Lower lobe of right lung (tissue), 2 donors: ENCODE measurements around the gene PIGN. TPM values are rescaled to one million over a fixed set of nuclear protein-coding genes. Genes with fewer than 3 reads are reported as not detected.

Experiments
- ATAC-seq, 2 donors: fragments of 200-7000 bp; cut with Tn5 transposase; one replicate each; pipeline ENCODE4 v1.9.1; 2020 to 2022; ENCODE audit warnings: mild to moderate bottlenecking in 2 of 2, moderate library complexity in 2 of 2
- DNase-seq: peaks from one replicate; pipeline ENCODE4 v3.0.0-alpha.2; 2020
- H3K27ac ChIP-seq: fragments of 200-600 bp; one replicate; pipeline ENCODE4 v1.8.0; 2022
- H3K27me3 ChIP-seq: fragments of 200-600 bp; one replicate; pipeline ENCODE4 v1.8.0; 2022; ENCODE audit warnings: low read depth
- H3K36me3 ChIP-seq: fragments of 200-600 bp; one replicate; pipeline ENCODE4 v1.8.0; 2022; ENCODE audit warnings: mild to moderate bottlenecking
- H3K4me1 ChIP-seq: fragments of 200-600 bp; one replicate; pipeline ENCODE4 v1.8.0; 2022
- H3K4me3 ChIP-seq: fragments of 200-600 bp; one replicate; pipeline ENCODE4 v1.8.0; 2022; ENCODE audit warnings: mild to moderate bottlenecking
- H3K9me3 ChIP-seq: fragments of 200-600 bp; one replicate; pipeline ENCODE4 v1.8.0; 2022
- intact Hi-C: fragments of 100-400 bp; cut with DNase I; formaldehyde crosslinking; loops from one replicate; pipeline ENCODE4 v1.11.0; 2022
- total RNA-seq: library from RNA; stranded (reverse); fragmentation: NEBNext Ultra II Directional; extraction: Animal tissue kit (Norgen Biotek cat#: 25700); gene quantifications from one replicate; pipeline ENCODE4 v1.2.1, GENCODE V29; 2021
- TF ChIP-seq, protein P1 (sequence below): fragments of 200-600 bp; IDR thresholded peaks from one replicate; pipeline ENCODE4 v1.8.0; 2022; ENCODE audit warnings: antibody characterized with exemption, mild to moderate bottlenecking
- donor health status: DM: no; HTN: yes; CAD: no; lungs with severe emphysema.

PIGN gene
- total RNA-seq, 1 donor from 2014 or later = 25.9 TPM

DNA sequence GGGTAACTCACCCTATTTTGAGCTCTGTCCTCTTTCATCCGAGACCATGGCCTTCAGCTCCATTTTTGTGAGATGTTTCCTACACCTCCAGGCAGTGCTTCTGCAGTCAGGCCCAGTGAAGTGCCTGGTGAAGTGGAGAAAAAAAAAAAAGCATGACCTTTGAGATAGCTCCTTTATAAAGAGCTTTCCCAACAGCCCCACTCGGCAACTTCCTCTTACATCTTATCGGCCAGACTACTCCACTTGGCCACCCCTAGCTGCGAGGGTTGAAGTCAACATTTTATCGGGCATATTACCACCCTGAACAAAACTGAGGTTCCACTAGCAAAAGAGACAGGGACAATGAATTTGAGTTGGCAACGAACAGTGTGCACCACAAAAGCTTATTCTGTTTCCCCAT lies 169.2 kb downstream of the PIGN start:
- Histone ChIP-seq H3K27me3 (no peaks in the 10 kb centered on the region), H3K9me3 (no peaks in the 10 kb centered on the region), H3K4me1 (peaks cover 11% of the 10 kb centered on the region), H3K36me3 (no peaks in the 10 kb centered on the region), H3K4me3 (no peak overlapping the region), H3K27ac (peak overlapping the region; percentile 56)
- ATAC-seq = peak in 1 of 2 donors; percentile 49
- intact Hi-C loops = no loop called here
- DNase-seq = no peak
- TF ChIP-seq, protein P1, sequence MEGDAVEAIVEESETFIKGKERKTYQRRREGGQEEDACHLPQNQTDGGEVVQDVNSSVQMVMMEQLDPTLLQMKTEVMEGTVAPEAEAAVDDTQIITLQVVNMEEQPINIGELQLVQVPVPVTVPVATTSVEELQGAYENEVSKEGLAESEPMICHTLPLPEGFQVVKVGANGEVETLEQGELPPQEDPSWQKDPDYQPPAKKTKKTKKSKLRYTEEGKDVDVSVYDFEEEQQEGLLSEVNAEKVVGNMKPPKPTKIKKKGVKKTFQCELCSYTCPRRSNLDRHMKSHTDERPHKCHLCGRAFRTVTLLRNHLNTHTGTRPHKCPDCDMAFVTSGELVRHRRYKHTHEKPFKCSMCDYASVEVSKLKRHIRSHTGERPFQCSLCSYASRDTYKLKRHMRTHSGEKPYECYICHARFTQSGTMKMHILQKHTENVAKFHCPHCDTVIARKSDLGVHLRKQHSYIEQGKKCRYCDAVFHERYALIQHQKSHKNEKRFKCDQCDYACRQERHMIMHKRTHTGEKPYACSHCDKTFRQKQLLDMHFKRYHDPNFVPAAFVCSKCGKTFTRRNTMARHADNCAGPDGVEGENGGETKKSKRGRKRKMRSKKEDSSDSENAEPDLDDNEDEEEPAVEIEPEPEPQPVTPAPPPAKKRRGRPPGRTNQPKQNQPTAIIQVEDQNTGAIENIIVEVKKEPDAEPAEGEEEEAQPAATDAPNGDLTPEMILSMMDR = no peak

DNA sequence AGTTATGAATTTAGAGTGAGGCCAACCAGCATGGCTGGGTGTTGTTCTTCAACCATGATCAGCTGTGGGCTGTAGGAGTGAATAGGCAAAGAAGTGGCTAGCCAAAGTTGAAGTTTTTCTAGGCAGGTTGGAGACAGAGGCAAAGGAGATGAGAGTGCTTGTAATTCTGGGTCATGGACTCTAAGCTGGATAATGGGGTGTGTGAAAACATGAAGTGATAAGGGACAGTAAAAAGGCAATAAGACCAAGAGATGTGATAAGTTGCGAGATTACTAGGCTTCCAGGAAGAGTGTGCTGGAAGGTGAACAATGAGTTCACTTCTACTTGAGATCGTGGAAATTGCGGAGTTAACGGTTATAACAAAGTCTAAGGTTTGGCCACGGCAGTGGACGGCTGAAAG lies 175.4 kb downstream of the PIGN start:
- Histone ChIP-seq H3K4me3 (no peak overlapping the region), H3K36me3 (no peaks in the 10 kb centered on the region), H3K27ac (no peak overlapping the region), H3K4me1 (no peaks in the 10 kb centered on the region), H3K27me3 (no peaks in the 10 kb centered on the region), H3K9me3 (no peaks in the 10 kb centered on the region)
- TF ChIP-seq, protein P1 = no peak
- ATAC-seq = no peak
- DNase-seq = no peak
- intact Hi-C loops = no loop called here

GRCh38 chr18:62009521-62009920 lies 177.3 kb downstream of the PIGN start:
- DNase-seq = no peak
- H3K4me3 ChIP-seq = no peak overlapping the region
- intact Hi-C loops = no loop called here
- no peak for ATAC-seq
- TF ChIP-seq, protein P1 = no peak
- no peaks in the 10 kb centered on the region for H3K27me3 ChIP-seq
- peaks cover 4% of the 10 kb centered on the region for H3K9me3 ChIP-seq
- H3K27ac ChIP-seq = no peak overlapping the region
- no peaks in the 10 kb centered on the region for H3K36me3 ChIP-seq
- no peaks in the 10 kb centered on the region for H3K4me1 ChIP-seq

DNA sequence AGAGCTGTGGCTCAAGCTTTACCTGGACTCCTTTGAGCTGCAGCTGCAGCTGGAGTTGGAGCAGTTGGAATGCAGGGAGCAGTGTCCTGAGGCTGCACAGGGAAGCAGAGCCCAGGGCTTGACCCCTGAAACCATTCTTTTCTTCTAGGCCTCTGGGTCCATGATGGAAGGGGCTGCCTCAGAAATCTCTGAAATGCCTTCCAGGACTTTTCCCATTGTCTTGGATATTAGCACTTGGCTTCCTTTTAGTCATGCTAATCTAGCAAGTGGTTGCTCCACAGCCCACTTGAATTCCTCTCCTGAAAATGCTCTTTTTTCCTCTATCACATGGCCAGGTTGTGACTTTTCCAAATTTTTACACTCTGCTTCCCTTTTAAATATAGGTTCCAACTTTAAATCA lies 185.5 kb downstream of the PIGN start:
- Histone ChIP-seq H3K4me1 (peaks cover 9% of the 10 kb centered on the region), H3K36me3 (no peaks in the 10 kb centered on the region), H3K4me3 (no peak overlapping the region), H3K27me3 (no peaks in the 10 kb centered on the region), H3K9me3 (peaks cover 4% of the 10 kb centered on the region), H3K27ac (no peak overlapping the region)
- no peak for DNase-seq
- intact Hi-C loops = no loop called here
- ATAC-seq = no peak
- TF ChIP-seq, protein P1 = no peak

- H3K4me1 ChIP-seq = peaks cover 9% of the 10 kb centered on the region
- ATAC-seq (no peak), DNase-seq (no peak)
- intact Hi-C loops = no loop called here
- H3K9me3 ChIP-seq = no peaks in the 10 kb centered on the region
- H3K4me3 ChIP-seq = no peak overlapping the region
- TF ChIP-seq, protein P1 = no peak
- H3K36me3 ChIP-seq = no peaks in the 10 kb centered on the region
- H3K27ac ChIP-seq = no peak overlapping the region
- no peaks in the 10 kb centered on the region for H3K27me3 ChIP-seq
Measured at GRCh38 chr18:61998957-61999356, 187.9 kb downstream of the PIGN start.

DNA sequence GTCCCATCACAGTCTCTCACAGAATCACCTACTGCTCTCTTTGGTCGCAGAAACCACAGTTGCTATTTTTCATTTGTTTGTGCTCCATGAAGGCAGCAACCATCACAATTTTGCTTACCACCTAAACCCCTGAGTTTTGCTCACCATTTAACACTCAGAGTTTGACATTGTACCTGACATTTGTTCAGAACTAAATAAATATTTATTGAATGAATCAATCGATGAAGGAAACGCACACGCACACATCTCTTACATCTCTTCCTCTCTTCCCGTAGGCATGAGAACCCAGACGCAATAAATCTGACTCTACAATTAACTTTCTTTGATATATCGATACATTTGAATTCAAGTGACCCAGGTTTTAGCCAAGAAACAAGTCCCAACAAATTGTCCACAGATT lies 188.5 kb downstream of the PIGN start:
- H3K9me3 ChIP-seq = no peaks in the 10 kb centered on the region
- H3K27me3 ChIP-seq = no peaks in the 10 kb centered on the region
- no peak for ATAC-seq
- H3K27ac ChIP-seq = no peak overlapping the region
- intact Hi-C loops = no loop called here
- H3K36me3 ChIP-seq = no peaks in the 10 kb centered on the region
- DNase-seq = no peak
- TF ChIP-seq, protein P1 = no peak
- peaks cover 14% of the 10 kb centered on the region for H3K4me1 ChIP-seq
- no peak overlapping the region for H3K4me3 ChIP-seq
